Stimulated activated CD4-positive, alpha-beta T cell treated with anti-CD3 and anti-CD28 coated beads, Interleukin-2, amount 100 ng/mL, for 48 hours (primary cell): ENCODE data around the gene TSPAN9.

ENCODE experiments used
- DNase-seq, 2 donors: peaks; one replicate each; pipeline ENCODE4 v3.0.0-alpha.2; 2020

The TSPAN9 gene

DNA sequence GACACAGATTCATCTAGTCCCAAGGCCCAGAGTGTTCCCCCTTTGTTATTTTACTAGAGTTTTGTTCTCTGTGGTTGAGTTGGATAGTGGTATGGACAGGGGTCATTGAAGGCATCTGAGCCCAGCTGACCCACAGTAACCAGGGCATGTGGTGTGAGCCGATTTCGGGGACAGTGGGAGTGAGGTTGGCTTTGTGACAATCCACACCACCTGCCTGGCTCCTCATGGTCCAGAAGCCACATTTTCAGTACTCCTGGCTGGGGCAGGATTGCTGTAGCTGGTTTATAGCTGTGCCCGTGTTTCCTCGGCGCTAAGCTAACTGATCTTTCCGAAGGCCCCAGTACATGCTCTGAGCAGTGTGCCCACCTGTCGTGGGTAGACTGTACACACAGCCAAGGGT is 116.0 kb downstream of the TSPAN9 start:
- no peak for DNase-seq

DNA sequence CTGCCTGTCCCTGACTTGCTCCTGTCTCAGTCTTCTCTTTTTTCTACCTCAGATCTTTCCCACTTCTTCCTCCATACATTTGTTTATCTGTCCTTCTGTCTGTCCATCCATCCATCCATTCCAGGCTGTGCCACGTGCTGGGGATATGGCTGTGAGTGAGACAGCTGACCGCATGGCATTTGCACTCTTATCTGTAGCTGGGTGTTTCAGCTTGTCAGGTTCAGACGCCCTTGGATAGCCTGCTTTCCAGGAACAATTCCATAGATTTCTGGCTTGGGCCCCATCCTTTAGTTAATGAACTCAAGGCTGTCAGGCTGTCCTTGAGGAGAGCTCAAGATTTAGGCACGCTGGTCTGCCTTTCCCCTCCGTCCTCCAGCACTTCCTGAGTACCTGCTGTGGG is 116.6 kb downstream of the TSPAN9 start:
- DNase-seq = no peak

DNA sequence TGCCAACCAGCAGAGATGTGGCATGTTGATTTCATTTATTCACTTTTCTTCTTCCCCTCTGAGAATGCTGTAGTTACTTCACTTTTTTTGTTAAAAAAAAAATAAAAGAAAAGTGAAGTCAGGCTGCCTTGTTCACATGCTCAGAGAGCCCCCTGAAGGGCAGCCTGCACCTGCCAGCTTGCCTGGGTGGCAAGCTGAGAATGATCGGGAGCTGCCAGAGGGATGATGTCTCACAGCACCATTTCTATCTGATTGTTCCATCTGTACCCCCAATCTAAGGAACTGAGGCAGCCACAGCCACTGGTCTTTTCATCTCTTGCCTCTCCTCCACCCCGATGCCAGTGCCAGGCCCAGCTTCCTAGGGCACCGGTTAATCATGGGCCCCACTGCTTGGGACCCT is 118.2 kb downstream of the TSPAN9 start:
- DNase-seq = no peak

DNA sequence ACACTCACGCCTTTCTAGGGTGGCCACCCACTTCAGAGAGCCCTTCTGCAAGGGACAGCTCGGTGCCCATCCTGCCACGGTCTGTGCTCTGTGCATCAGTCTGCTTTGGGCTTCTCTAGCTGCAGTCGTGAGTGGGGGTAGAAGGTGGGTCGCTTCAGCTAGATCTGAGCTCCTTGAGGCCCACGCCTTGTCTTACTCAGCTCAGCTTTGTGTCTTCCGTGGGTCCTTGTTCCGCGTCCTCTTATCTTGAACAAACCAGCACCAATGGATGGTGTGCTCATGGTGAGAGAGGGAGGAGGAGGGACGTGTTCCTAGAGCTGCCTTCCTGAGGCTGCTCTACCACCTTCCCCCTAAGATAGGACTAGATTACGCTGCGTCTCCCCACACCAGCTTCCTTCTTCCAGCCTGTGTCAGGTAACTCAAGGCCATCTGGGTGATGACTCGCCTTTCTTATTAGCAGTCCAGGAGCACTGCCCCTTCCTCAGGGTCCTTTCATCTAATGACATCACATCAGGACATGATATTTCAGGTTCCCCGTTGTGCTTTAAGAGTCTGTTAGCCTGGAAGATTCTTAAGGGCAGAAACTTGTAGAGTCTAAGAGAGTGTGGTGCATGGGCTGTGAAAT is 118.8 kb downstream of the TSPAN9 start:
- DNase-seq = no peak

DNA sequence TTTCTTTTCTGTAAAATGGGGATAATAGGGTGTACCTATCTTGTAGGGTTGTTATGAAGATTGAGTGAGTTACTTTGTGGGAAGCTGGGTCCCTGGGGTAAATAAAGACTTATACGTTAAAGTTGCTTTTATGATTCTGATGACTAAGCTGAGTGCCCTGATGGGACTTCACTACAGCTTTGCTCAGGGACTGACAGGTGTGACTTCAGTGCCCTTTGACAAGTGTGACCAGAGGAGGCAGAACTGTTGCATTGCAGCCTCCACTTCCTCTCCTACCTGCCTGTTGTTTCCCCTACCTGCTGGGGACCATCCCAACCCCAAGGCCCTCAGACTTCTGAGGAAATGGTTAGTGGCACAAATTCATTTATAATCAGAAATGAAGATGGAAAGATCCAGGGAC is 119.3 kb downstream of the TSPAN9 start:
- DNase-seq = no peak

DNA sequence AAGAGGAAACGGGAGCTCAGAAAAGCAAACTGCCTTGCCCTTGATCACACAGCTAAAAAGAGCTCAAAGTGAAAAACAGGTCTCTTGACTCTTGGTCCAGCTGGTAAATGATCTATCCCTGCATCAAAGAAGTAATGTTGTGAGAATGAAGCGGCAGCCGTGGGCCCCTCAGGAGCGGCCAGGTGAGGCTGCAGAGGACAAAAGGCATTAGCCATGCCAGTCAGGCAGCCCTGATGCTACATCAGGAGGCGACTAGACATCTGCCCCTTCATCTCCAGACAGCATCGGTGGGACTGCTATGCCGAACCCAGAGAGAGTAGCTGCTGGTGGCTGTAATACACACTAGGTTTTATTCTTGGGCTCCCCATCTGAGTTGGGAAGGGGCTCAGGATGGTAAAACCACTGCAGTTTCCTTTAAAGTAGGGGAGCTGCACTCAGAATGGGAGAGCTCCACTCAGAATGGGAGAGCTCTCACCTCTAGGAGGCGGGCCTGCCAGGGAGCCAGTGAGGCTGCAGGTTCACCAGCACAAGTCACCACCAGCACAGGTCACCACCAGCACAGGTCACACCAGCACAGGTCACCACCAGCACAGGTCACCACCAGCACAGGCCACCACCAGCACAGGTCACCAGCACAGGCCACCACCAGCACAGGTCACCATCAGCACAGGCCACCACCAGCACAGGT is 120.1 kb downstream of the TSPAN9 start:
- no peak for DNase-seq

DNA sequence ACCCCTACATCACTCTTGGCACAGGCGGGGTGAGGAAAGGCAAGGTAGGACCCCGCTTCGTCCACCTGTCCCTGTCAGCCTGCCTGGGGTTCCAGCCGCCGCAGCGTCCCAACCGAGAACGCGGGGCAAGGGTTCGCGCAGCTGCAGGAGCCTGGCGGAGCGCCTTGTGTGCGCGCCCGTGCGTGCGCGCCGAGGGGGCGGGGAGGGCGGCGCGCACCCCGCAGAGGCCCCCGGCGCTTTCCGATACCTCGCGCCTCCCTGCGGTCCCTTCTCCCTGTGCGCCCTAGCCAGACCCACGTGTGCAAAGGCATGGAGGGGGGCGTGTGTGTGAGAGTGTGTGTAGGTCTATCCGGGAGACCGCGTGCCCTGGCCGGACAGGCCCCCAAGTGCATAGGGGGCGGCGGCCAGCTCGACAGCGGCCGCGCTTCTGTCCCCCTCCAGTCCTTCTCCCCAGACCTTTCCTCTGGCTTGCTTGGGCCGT is 122.4 kb downstream of the TSPAN9 start:
- DNase-seq = no peak

DNA sequence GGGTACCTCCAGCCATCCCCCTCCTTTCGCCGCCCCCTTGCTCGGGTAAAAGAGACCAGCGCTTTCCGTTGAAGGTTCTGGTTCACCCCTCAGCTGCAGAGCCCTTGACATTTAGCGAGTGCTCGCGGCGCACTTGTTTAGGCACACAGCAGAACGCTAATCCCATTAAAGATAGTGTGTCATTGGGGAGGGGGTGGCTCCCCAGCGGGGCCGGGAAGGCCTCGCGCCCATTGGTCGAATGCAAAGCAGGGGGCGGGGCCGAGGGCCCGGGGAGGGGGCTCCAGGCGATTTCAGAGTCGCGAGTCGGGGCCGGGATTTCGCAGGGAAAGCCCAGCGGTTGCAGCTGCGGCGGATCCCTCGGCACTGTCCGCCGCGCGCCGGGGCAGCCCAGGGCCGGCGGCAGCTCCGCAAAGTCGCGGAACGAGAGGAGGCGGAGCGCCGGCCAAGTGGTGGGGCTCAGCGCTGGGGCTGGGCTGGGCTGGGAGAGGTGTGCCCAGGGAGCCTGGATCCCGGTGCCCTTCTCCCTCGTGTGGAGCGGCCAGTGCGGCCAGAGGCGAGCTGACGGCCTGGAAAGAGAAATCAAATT is 122.9 kb downstream of the TSPAN9 start:
- DNase-seq = no peak

DNA sequence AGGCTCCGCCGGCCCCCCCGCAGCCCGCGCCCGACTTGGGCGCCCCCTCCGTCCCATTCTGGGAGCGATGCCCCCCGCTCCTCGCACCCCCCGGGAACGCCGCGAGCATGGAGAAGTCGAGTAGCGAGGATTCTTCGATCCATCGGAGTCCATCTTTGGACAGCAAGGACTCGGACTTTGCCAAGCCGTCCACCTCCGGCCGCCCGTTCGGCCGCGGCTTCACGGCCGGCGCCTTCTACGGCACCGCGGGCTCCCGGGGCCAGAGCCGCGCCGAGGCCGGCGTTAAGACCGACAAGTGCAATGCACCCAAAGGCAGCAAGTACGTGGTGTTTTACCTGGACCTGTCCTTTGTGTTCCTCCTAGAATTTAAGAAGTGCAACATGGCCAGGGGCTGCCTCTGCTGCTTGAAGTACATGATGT is 123.6 kb downstream of the TSPAN9 start:
- DNase-seq = no peak

DNA sequence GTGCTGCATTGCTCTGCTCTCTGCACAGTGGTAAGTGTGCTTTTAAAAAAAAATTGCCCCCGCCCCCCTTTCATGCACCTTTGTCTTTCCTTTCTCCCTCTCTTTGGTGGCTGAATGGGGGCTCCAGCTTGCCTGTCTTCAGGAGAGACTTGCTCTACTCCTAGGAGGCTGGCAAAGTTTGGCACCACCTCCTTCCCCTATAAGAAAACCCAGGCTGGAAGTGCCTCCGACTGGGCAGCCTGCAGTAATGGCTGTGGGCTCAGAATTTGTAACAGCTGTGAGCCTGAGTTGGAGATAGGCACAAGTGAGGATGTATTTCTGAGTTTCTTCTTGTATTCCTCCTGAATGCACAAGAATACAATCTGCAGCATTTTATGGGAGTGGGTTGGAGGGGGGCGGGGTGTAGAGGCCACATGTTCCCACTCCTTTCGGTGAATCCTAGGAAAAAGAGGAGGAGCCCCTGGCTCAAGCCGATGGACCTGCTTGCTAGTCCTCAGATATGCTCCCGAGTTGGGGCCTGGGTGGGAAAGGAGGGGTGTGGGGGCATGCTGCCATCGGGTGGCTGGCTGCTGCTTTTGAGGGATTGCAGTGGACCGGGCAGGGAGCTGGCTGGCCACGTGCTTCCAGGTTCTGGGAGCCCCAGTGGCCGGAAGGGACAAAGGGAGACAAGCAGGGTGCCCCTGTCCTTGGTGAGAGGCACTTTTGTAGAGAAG is 124.3 kb downstream of the TSPAN9 start:
- no peak for DNase-seq

DNA sequence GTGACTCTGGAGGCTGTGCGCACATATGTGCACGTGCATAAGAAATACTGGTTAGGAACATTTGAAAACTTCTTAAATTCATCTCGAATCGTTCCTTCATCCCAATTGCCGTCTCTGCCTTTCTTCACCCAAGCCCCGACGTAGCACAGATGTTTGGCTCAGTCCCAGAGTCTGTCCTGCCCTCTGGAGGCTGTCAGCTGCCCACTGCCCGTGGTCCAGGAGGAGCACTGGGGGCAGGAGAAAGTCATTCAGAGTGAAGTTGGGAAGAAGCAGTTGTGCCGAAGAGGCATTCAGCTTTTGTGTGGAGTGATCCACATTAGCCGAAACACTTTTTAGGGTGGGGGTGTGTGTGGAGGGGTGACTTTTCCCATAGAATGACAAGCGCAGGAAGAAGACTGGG is 124.9 kb downstream of the TSPAN9 start:
- DNase-seq = no peak

DNA sequence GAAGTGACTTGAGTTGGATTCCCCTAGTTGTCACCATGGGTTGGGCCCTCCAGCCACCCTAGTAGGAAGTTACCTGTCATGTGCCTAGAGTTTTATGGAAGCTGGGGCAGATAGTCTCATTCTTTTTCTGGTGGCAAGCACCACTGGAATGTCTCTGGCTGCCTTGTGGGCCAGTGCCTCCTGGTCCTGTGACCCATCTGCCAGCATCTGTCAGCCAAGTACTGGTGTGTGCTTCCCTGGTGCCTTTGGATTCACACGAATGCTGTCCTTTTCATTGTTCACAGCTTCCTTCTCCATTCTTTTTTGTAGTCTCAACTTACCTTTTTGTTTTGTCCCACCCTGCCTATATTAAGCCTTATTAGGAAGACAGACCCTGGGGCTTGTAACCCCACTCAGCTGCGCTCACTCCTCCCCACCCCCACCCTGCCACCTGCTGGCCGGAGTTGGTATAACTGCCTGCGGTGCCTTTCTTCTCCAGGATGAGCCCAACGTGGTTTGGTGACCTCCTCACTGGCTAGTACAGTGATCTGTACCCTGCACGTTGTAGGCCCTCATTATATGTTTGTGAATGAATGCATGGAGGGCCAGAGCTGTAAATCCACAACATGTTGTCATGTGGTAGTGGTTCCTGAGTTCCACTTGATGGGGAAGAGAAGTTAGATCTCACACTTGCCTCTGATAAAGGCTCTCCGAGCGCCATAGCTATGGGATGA is 125.7 kb downstream of the TSPAN9 start:
- DNase-seq = peak; percentile 71 to 72

DNA sequence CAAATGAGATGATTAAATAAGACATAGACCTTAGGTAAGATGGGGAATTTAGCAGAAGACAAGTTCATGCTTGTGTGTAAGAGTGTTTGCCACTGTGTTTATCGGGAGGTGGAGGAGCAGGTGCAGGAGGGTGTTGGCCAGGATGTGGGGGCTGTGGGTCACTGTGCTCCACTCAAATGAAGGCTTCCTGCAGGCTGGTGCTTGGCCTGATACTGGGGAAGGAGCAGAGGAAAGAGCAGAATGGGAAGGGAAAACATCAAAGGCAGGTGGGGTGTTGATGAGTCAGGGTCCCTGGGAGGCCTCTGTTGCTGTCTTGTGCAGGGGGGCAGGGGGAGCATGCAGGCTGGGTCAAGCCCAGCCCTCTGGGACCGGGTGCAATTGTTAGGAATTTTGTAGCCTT is 126.5 kb downstream of the TSPAN9 start:
- DNase-seq = no peak

DNA sequence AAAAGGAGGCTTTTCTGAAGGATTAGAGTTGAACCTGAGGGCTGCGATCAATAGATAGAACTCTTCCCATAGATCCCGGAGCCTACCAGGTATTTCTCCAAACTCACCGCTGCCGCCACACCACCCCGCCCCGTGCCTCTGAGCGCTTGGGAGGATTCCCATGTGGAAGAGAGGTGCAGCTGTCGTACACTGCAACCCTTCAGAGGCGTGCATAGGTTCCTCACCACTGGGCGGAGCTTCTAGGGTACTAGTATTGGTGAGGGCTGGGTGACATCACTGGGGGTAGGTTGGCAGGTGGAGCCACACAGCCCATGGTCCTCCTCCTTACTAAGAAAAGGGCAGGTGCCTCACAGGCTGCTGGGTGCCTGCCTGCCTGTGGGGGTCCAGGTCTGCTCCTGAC is 127.0 kb downstream of the TSPAN9 start:
- no peak for DNase-seq

DNA sequence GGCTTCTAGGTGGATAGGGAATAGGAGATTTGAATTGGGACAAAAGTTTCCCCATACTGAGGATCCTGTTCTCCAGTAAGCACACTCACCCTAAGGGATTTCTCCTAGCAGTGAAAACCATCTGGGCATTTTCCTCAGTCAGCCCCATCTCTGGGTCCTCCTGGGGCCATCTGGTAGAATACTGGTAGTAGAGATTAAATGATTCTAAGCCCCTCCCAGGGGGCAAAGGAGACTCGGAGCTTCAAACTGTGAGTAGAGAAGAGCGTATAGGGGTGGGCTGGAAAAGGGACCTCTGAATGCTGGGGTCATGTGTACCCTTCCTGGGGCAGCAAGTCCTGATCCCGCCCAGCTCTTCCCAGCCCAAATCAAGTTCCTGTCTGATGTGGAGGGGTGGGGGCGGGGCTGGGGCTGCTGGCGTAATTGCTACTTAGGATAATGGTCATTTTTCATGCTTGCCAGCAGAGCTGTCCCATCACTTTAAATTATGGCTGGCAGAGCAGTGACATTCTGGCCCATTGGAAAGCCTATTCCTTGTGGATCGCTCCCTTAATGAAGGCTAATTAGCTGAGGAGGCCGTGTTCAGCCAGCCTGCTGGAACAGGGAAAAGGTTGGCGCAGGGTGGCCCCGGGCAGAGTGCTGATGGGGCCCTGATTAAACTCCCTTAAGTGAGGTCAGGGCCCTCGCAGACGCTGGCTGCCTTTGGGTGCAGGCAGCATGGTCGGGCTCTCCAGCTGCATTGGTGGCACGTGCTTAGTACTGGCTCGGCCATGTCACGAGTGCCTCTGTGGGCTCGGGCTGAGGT is 127.8 kb downstream of the TSPAN9 start:
- no peak for DNase-seq

DNA sequence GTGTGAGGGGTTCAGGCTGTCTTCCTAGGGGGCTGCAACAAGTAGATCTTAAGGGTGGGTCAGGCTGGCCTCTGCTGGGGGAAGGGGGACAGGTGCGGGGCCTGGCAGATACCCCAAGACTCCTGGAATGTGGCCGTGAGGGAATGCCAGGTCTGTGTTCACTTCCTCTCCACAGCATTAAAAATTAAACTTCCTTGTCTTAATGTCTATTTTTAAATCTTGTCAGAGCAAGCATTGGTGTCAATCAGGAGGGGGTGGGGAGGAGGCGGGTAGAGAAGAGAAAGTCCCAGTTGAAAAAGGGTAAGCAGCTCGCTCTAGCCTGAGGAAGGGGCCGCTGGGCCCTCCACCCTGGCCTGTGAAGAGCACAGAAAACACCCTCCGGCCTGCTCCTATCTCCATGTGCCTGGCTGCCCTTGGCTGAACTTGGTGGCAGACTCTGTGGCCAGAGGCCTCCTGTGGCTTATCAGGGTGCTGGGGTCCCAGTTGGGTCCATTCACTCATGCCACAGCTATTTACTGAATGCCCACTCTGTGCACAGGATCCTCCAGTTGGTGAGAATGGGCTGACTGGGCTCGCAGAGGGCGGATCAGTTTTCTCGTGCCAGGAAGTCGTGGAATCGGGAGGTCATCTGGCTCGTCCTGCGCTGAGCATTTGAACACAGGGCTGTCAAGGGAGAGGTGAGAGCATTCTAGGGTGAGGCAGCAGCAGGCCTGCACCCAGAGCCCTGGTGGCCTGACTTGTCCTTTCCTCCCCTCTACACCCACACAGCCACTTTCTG is 128.8 kb downstream of the TSPAN9 start:
- DNase-seq = no peak

DNA sequence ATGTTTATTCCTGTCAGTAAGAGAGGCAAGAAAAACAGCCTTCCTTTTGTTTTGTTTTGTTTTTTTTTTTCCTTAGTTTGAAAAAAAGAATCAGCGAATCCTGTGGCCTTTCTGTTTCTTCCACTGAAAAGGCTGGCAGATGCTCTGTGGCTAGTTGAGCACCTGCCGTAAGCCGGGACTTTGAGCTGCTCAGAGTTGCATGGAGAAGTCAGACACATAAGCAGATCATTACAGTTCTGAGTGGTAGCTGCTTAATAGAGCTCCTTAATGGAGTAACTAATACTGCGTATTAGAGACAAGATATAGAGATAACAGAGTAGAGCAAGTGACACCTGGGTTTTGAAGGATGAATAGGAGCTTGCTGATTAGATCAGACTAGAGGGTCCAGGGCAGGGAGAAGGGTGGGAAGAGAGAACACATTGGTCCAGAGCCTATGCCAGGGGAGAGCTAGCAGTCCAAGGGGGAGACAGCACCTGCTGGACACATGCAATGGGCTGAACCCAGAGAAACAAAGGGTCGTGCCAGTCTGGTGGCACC is 129.4 kb downstream of the TSPAN9 start:
- DNase-seq = no peak

DNA sequence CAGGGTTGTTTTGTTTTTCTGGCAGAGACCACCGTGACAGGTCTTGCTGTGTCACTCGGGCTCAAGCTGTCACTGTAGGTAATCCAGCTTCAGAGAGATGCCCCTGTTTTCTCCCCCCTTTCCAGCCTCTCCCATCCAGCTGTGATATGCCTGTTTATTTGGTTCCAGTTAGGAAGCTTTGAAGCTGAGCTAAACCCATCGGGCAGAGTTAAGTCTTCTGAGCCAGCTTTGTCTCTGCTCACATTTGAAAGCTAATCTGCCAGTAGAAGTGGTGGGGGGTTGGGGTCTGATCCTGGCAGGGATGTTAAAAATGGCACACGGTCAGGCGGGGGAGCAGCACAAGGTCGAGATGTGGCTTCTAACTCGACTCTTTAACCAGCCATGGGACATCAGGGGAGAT is 130.0 kb downstream of the TSPAN9 start:
- DNase-seq = no peak

DNA sequence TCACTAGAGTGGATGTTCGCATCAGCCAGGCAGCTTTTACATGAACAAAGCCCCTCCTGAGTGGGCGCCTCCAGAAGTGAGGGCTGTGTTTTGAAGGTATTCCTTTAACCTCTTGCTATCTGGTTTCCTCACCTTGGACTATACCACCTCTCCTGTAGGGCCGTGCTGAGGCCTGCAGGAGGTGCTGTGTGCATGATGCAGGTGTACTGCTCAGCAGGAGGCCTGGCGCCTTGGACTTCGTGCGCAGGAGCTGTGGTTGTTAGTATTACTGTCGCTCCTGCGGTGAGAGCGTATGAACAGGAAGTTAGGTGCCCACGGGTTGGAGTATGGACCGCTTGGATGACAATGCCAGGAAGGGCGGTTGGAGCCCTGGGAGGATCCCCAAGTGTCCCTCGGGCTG is 130.7 kb downstream of the TSPAN9 start:
- DNase-seq = no peak

DNA sequence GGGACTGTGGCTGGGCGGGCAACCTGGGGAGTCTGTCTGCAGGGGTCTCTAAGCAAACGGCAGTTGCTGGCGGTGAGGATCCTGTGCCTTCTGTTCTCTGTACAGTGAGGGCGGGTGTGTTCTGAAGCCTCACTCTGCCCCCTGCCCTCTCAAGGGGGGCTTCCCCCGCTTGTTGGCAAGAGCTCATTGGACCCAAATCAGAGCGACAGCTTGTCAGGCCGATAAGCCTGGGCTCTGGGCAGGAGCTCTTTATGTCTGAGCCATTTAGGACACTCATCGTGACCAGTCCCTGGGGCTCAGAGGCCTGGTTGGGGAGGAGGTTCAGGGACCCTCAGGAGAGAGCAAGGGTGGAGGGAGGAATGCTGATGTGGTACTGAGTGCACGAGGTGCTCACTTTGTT is 136.0 kb downstream of the TSPAN9 start:
- DNase-seq = no peak

DNA sequence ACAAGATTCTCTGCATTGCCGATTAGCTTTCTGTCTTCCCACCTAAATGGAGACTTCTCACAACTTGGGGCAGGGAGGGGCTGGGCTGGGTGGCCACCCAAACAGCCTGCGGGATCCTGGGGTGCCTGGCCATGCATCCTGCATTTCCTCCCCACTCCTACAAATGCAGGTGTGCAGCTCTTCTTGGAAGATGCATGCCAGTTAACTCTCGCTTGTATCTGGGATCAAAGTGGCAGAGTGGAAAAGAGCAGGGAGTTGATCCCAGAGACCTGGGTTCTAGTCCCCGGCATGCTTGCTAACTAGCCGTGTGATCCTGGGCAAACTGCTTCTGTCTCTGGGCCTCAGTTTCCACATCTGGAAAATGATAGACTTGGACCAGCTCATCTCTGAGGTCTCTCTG is 136.6 kb downstream of the TSPAN9 start:
- DNase-seq = no peak
